Measurements from ENCODE around the gene CPNE5. TPM values are rescaled to one million over a fixed set of nuclear protein-coding genes. Genes with fewer than 3 reads are reported as not detected.

The CPNE5 gene
- total RNA-seq, 1 donor from 2014 or later: not detected

DNA sequence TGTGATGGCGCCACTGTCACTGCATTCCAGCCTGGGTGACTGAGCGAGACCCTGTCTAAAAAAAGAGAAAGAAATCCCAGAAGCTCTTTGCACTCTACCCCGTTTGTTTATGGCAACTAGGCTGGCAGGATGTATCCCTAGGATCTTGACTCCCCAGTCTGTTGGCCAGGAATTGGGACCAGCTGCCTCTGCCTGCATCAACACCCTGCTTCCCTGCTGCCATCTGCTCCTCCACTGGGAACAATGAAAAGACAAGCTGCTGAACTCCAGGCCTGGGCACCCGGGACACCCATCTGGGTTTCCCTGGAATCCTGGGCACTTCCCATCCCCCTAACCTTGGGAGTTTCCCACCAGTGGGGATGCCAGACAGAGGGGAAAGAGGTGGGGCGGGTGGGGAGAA, 64.9 kb downstream of the CPNE5 start:
- peaks cover 12% of the 10 kb centered on the region for H3K4me1 Mint-ChIP-seq (ENCODE audit: low read depth)
- no peaks in the 10 kb centered on the region for H3K9me3 Mint-ChIP-seq (ENCODE audit: low read depth)
- H3K27me3 Mint-ChIP-seq (ENCODE audit: low read depth): peaks cover 24% of the 10 kb centered on the region
- TF ChIP-seq, protein P1, sequence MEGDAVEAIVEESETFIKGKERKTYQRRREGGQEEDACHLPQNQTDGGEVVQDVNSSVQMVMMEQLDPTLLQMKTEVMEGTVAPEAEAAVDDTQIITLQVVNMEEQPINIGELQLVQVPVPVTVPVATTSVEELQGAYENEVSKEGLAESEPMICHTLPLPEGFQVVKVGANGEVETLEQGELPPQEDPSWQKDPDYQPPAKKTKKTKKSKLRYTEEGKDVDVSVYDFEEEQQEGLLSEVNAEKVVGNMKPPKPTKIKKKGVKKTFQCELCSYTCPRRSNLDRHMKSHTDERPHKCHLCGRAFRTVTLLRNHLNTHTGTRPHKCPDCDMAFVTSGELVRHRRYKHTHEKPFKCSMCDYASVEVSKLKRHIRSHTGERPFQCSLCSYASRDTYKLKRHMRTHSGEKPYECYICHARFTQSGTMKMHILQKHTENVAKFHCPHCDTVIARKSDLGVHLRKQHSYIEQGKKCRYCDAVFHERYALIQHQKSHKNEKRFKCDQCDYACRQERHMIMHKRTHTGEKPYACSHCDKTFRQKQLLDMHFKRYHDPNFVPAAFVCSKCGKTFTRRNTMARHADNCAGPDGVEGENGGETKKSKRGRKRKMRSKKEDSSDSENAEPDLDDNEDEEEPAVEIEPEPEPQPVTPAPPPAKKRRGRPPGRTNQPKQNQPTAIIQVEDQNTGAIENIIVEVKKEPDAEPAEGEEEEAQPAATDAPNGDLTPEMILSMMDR (IDR thresholded peaks at IDR 0.05): no peak
- no peak for DNase-seq (ENCODE audit: low spot score)
- no peak overlapping the region for H3K27ac Mint-ChIP-seq (ENCODE audit: unreplicated experiment)
- H3K36me3 Mint-ChIP-seq (ENCODE audit: low read depth): peaks cover 2% of the 10 kb centered on the region
- no peak overlapping the region for H3K4me3 Mint-ChIP-seq (ENCODE audit: unreplicated experiment)

DNA sequence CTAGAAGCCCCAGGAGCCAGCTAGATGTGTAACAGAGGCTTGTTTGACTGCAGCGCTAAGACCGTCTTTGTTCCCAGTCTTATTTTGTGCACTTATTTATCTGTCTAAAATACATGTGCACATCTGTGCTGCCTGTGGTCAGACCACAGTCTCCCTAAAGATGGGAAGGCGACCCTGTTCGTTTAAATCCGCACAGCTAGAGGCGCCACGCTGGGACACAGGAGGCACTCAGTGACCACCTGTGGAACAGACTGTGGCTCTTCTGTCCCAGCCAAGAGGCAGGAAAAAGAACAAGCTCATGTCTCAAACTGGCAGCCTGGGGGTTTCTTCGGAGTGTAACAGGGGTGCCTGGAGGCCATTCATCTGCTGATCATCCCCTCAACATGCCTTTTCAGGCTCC, 66.8 kb downstream of the CPNE5 start:
- peaks cover 19% of the 10 kb centered on the region for H3K4me1 Mint-ChIP-seq (ENCODE audit: low read depth)
- no peak overlapping the region for H3K27ac Mint-ChIP-seq (ENCODE audit: unreplicated experiment)
- no peak overlapping the region for H3K4me3 Mint-ChIP-seq (ENCODE audit: unreplicated experiment)
- peaks cover 2% of the 10 kb centered on the region for H3K36me3 Mint-ChIP-seq (ENCODE audit: low read depth)
- no peak for DNase-seq (ENCODE audit: low spot score)
- TF ChIP-seq, protein P1 (IDR thresholded peaks at IDR 0.05): no peak
- no peaks in the 10 kb centered on the region for H3K9me3 Mint-ChIP-seq (ENCODE audit: low read depth)
- H3K27me3 Mint-ChIP-seq (ENCODE audit: low read depth): peaks cover 17% of the 10 kb centered on the region

GRCh38 chr6:36771145-36771544, 68.1 kb downstream of the CPNE5 start:
- H3K9me3 Mint-ChIP-seq (ENCODE audit: low read depth): no peaks in the 10 kb centered on the region
- no peak overlapping the region for H3K4me3 Mint-ChIP-seq (ENCODE audit: unreplicated experiment)
- peaks cover 8% of the 10 kb centered on the region for H3K27me3 Mint-ChIP-seq (ENCODE audit: low read depth)
- DNase-seq (ENCODE audit: low spot score): no peak
- no peak overlapping the region for H3K27ac Mint-ChIP-seq (ENCODE audit: unreplicated experiment)
- TF ChIP-seq, protein P1 (IDR thresholded peaks at IDR 0.05): no peak
- H3K36me3 Mint-ChIP-seq (ENCODE audit: low read depth): peaks cover 2% of the 10 kb centered on the region
- H3K4me1 Mint-ChIP-seq (ENCODE audit: low read depth): peaks cover 20% of the 10 kb centered on the region

- no peak for DNase-seq (ENCODE audit: low spot score)
- H3K27me3 Mint-ChIP-seq (ENCODE audit: low read depth): peaks cover 3% of the 10 kb centered on the region
- H3K27ac Mint-ChIP-seq (ENCODE audit: unreplicated experiment): no peak overlapping the region
- no peak overlapping the region for H3K4me3 Mint-ChIP-seq (ENCODE audit: unreplicated experiment)
- no peaks in the 10 kb centered on the region for H3K9me3 Mint-ChIP-seq (ENCODE audit: low read depth)
- peaks cover 25% of the 10 kb centered on the region for H3K4me1 Mint-ChIP-seq (ENCODE audit: low read depth)
- TF ChIP-seq, protein P1 (IDR thresholded peaks at IDR 0.05): no peak
- H3K36me3 Mint-ChIP-seq (ENCODE audit: low read depth): no peaks in the 10 kb centered on the region
These were observed 69.4 kb downstream of the CPNE5 start for GRCh38 chr6:36769676-36770499.

DNA sequence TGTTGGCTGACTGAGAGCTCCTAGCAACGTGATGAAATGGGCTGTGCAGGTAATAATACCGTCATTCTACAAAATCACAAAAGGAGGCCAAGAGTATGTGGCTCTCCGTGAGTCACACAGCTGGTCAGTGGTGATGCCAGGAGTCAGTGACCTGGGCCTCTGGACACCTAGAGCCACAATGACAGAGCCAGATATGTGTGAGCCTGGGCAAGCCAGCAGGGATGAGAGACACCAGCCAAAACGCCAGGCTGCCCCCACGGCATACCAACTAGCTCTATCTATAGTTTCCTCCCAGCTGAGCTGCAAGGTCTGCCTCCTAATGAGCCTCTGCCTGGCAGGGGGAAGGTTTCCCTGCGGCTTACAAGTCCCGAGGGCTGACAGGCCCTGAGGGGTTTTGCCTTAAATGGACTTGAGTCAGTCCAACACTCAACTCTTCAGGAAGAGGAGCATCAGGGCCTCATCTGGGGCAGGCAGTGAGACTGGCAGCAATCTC, 70.0 kb downstream of the CPNE5 start:
- peaks cover 25% of the 10 kb centered on the region for H3K4me1 Mint-ChIP-seq (ENCODE audit: low read depth)
- no peak for DNase-seq (ENCODE audit: low spot score)
- H3K27me3 Mint-ChIP-seq (ENCODE audit: low read depth): no peaks in the 10 kb centered on the region
- TF ChIP-seq, protein P1 (IDR thresholded peaks at IDR 0.05): no peak
- peak overlapping the region; percentile 63 for H3K27ac Mint-ChIP-seq (ENCODE audit: unreplicated experiment)
- H3K9me3 Mint-ChIP-seq (ENCODE audit: low read depth): no peaks in the 10 kb centered on the region
- no peaks in the 10 kb centered on the region for H3K36me3 Mint-ChIP-seq (ENCODE audit: low read depth)
- no peak overlapping the region for H3K4me3 Mint-ChIP-seq (ENCODE audit: unreplicated experiment)
